Sigmoid colon (tissue), 4 donors: Measurements from ENCODE around the gene RBM19.

Experiments
- CTCF ChIP-seq, 4 experiments: fragments of 450-650 bp in 3 of 4; fragments of 200-600 bp in 1 of 4; IDR thresholded peaks; one replicate each; pipeline ENCODE4 v1.5.1; 2016 to 2019; ENCODE audit warnings: antibody characterized with exemption in 4 of 4, mild to moderate bottlenecking in 3 of 4, moderate library complexity in 2 of 4
- POLR2AphosphoS5 ChIP-seq, 4 donors: sonication (generic); formaldehyde crosslinking; IDR thresholded peaks; one replicate each; pipeline ENCODE4 v1.6.1; 2017; ENCODE audit warnings: antibody characterized with exemption in 4 of 4

- TF ChIP-seq CTCF (IDR thresholded peaks at IDR 0.05) (no peak), POLR2AphosphoS5 (IDR thresholded peaks at IDR 0.05) (no peak)
Observed at GRCh38 chr12:113833422-113833821, 132.7 kb downstream of the RBM19 start.
